NT2/D1 (cell line): Measurements from ENCODE around the gene CENPV.
"Not testable (repeated sequence)": the region's sequence is repeated elsewhere in the genome, so short reads cannot be mapped to it uniquely, and the experiment has no call there.

Source experiments
- DNase-seq: peaks from one replicate; pipeline ENCODE4 v3.0.0-alpha.2; 2011; ENCODE audit warnings: low read depth, low spot score
- H3K27me3 ChIP-seq: 2 replicates; pipeline ENCODE4 v1.6.0; 2011; ENCODE audit warnings: mild to moderate bottlenecking; ENCODE audit not compliant: insufficient read length, insufficient read depth
- H3K36me3 ChIP-seq: 2 replicates; pipeline ENCODE4 v1.6.1; 2011; ENCODE audit warnings: mild to moderate bottlenecking, low read length, mixed read lengths; ENCODE audit not compliant: insufficient read depth, insufficient read length
- H3K4me1 ChIP-seq: 2 replicates; pipeline ENCODE4 v1.5.1; 2011; ENCODE audit not compliant: insufficient read depth, insufficient read length
- H3K4me3 ChIP-seq: 2 replicates; pipeline ENCODE4 v1.5.1; 2011; ENCODE audit warnings: low read depth; ENCODE audit not compliant: insufficient read length
- H3K9ac ChIP-seq: 2 replicates; pipeline ENCODE4 v1.6.0; 2011; ENCODE audit warnings: low read depth; ENCODE audit not compliant: insufficient read length
- H3K9me3 ChIP-seq: 2 replicates; pipeline ENCODE4 v1.5.1; 2011; ENCODE audit warnings: mild to moderate bottlenecking, low read length; ENCODE audit not compliant: insufficient read depth
- SUZ12 ChIP-seq: IDR thresholded peaks from 2 replicates; pipeline ENCODE4 v1.6.1; 2011; ENCODE audit not compliant: insufficient read length, insufficient read depth; ENCODE audit errors: extremely low read depth
- YY1 ChIP-seq: IDR thresholded peaks from 2 replicates; pipeline ENCODE4 v1.6.1; 2011; ENCODE audit not compliant: insufficient read length, insufficient read depth
- ZNF274 ChIP-seq: IDR thresholded peaks from 2 replicates; pipeline ENCODE4 v1.6.1; 2011; ENCODE audit warnings: mild to moderate bottlenecking, low read depth, low read length

The CENPV gene

GRCh38 chr17:16327018-16327417, 26.3 kb downstream of the CENPV start:
- H3K9ac ChIP-seq: no peak overlapping the region
- no peak for DNase-seq
- H3K4me1 ChIP-seq: no peaks in the 10 kb centered on the region
- no peaks in the 10 kb centered on the region for H3K36me3 ChIP-seq
- TF ChIP-seq ZNF274 (no peak), SUZ12 (no peak), YY1 (no peak)
- H3K4me3 ChIP-seq: no peak overlapping the region
- no peaks in the 10 kb centered on the region for H3K9me3 ChIP-seq
- no peaks in the 10 kb centered on the region for H3K27me3 ChIP-seq

GRCh38 chr17:16325964-16326363, 27.3 kb downstream of the CENPV start:
- H3K27me3 ChIP-seq: no peaks in the 10 kb centered on the region
- no peak overlapping the region for H3K4me3 ChIP-seq
- DNase-seq: no peak
- H3K9ac ChIP-seq: no peak overlapping the region
- TF ChIP-seq YY1 (no peak), ZNF274 (no peak), SUZ12 (no peak)
- no peaks in the 10 kb centered on the region for H3K36me3 ChIP-seq
- H3K4me1 ChIP-seq: no peaks in the 10 kb centered on the region
- no peaks in the 10 kb centered on the region for H3K9me3 ChIP-seq

GRCh38 chr17:16322636-16323035, 30.6 kb downstream of the CENPV start:
- no peak for DNase-seq
- TF ChIP-seq ZNF274 (no peak), YY1 (no peak), SUZ12 (no peak)
- H3K4me1 ChIP-seq: no peaks in the 10 kb centered on the region
- no peak overlapping the region for H3K9ac ChIP-seq
- H3K4me3 ChIP-seq: no peak overlapping the region
- no peaks in the 10 kb centered on the region for H3K9me3 ChIP-seq
- H3K27me3 ChIP-seq: no peaks in the 10 kb centered on the region
- no peaks in the 10 kb centered on the region for H3K36me3 ChIP-seq

GRCh38 chr17:16319969-16320368, 33.3 kb downstream of the CENPV start:
- DNase-seq: no peak
- TF ChIP-seq YY1 (no peak), SUZ12 (no peak), ZNF274 (no peak)
- no peaks in the 10 kb centered on the region for H3K36me3 ChIP-seq

DNA sequence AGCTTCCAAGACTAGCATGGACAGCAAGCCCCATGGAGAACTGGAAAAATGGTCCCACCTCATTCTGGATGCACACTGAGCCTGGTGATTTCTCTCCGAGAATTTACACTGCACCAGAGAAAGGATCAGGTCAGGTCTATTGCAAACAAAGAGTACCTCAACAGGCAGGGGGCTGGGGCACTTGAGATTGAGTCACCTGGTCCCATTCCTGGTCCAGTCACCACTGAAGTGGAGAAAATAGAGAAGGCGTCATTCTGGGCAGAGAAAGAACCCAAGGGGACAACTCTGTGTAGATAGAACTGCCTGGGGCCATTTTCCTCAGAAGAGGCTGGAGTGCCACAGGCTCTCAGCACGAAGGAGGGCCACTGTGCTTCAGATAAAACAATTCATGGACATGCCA, 38.4 kb downstream of the CENPV start:
- Histone ChIP-seq H3K27me3 (no peaks in the 10 kb centered on the region), H3K4me3 (no peak overlapping the region), H3K36me3 (peaks cover 8% of the 10 kb centered on the region), H3K4me1 (no peaks in the 10 kb centered on the region), H3K9ac (no peak overlapping the region), H3K9me3 (peaks cover 20% of the 10 kb centered on the region; the same call in 1 of the 2 replicates)
- DNase-seq: no peak
- no peak for TF ChIP-seq SUZ12
- no peak for TF ChIP-seq ZNF274
- TF ChIP-seq YY1: no peak

More at GRCh38 chr17:16319969-16320368, 33.3 kb downstream of the CENPV start:
- no peak overlapping the region for H3K4me3 ChIP-seq
- H3K4me1 ChIP-seq: no peaks in the 10 kb centered on the region
- H3K9ac ChIP-seq: no peak overlapping the region
- H3K27me3 ChIP-seq: no peaks in the 10 kb centered on the region
- no peaks in the 10 kb centered on the region for H3K9me3 ChIP-seq

- TF ChIP-seq YY1 (no peak), SUZ12 (no peak)
- DNase-seq: no peak
These were observed 39.1 kb downstream of the CENPV start for GRCh38 chr17:16314189-16314588.

GRCh38 chr17:16313139-16314090, 39.9 kb downstream of the CENPV start:
- peaks cover 20% of the 10 kb centered on the region; the same call in 1 of the 2 replicates for H3K9me3 ChIP-seq
- H3K27me3 ChIP-seq: no peaks in the 10 kb centered on the region
- TF ChIP-seq ZNF274: no peak
- no peak for TF ChIP-seq YY1
- H3K9ac ChIP-seq: no peak overlapping the region
- H3K4me1 ChIP-seq: no peaks in the 10 kb centered on the region
- no peak for DNase-seq
- H3K36me3 ChIP-seq: peaks cover 8% of the 10 kb centered on the region
- H3K4me3 ChIP-seq: no peak overlapping the region

More at GRCh38 chr17:16314189-16314588, 39.1 kb downstream of the CENPV start:
- no peak overlapping the region for H3K4me3 ChIP-seq
- H3K36me3 ChIP-seq: peaks cover 8% of the 10 kb centered on the region
- peaks cover 20% of the 10 kb centered on the region; the same call in 1 of the 2 replicates for H3K9me3 ChIP-seq
- H3K27me3 ChIP-seq: no peaks in the 10 kb centered on the region
- H3K4me1 ChIP-seq: no peaks in the 10 kb centered on the region
- H3K9ac ChIP-seq: no peak overlapping the region

DNA sequence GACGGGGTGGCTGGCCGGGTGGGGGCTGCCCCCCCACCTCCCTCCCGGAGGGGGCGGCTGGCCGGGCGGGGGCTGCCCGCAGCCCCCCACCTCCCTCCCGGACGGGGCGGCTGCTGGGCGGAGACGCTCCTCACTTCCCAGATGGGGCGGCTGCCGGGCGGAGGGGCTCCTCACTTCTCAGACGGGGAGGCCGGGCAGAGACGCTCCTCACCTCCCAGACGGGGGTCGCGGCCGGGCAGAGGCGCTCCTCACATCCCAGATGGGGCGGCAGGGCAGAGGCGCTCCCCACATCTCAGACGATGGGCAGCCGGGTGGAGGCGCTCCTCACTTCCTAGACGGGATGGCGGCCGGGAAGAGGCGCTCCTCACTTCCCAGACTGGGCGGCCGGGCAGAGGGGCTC, 41.2 kb downstream of the CENPV start:
- not testable (repeated sequence) for H3K4me3 ChIP-seq, H3K27me3 ChIP-seq, H3K4me1 ChIP-seq, H3K9ac ChIP-seq, DNase-seq, H3K36me3 ChIP-seq
- peaks cover 20% of the 10 kb centered on the region; the same call in 1 of the 2 replicates for H3K9me3 ChIP-seq
